GF-D8 (cell line): ENCODE data around the gene SUSD1.
A peak's percentile ranks its signal among the peaks of the same experiment; 100 is the strongest.
"Not testable (repeated sequence)": the region's sequence is repeated elsewhere in the genome, so short reads cannot be mapped to it uniquely, and the experiment has no call there.

Experiments
- DNase-seq: peaks from one replicate; lab custom pipeline; 2025; lab: John Stamatoyannopoulos, UW

Gene SUSD1

GRCh38 chr9:112173489-112174221, 1.4 kb downstream of the SUSD1 start:
- no peak for DNase-seq

GRCh38 chr9:112170968-112171367, 4.1 kb downstream of the SUSD1 start:
- DNase-seq: peak; percentile 48

GRCh38 chr9:112170235-112170634, 4.9 kb downstream of the SUSD1 start:
- DNase-seq: no peak

- no peak for DNase-seq
Observed at GRCh38 chr9:112169368-112169767, 5.7 kb downstream of the SUSD1 start.

- DNase-seq: no peak
Observed at GRCh38 chr9:112168197-112168596, 6.9 kb downstream of the SUSD1 start.

GRCh38 chr9:112166176-112167140, 8.6 kb downstream of the SUSD1 start:
- peak; percentile 39 for DNase-seq

- DNase-seq: peak; percentile 85
Observed at GRCh38 chr9:112162621-112163413, 12.3 kb downstream of the SUSD1 start.

- DNase-seq: no peak
Observed at GRCh38 chr9:112159781-112160180, 15.3 kb downstream of the SUSD1 start.

GRCh38 chr9:112158656-112159367, 16.3 kb downstream of the SUSD1 start:
- no peak for DNase-seq

GRCh38 chr9:112157961-112158360, 17.1 kb downstream of the SUSD1 start:
- DNase-seq: no peak

GRCh38 chr9:112157087-112157486, 18.0 kb downstream of the SUSD1 start:
- DNase-seq: no peak

- no peak for DNase-seq
Observed at GRCh38 chr9:112149211-112149610, 25.9 kb downstream of the SUSD1 start.

GRCh38 chr9:112145886-112146285, 29.2 kb downstream of the SUSD1 start:
- DNase-seq: no peak

GRCh38 chr9:112144807-112145206, 30.3 kb downstream of the SUSD1 start:
- no peak for DNase-seq

GRCh38 chr9:112142420-112142819, 32.7 kb downstream of the SUSD1 start:
- DNase-seq: no peak

GRCh38 chr9:112140936-112141335, 34.2 kb downstream of the SUSD1 start:
- no peak for DNase-seq

GRCh38 chr9:112137066-112137465, 38.0 kb downstream of the SUSD1 start:
- DNase-seq: no peak

GRCh38 chr9:112135706-112136105, 39.4 kb downstream of the SUSD1 start:
- DNase-seq: no peak

- not testable (repeated sequence) for DNase-seq
Observed at GRCh38 chr9:112133806-112134205, 41.3 kb downstream of the SUSD1 start.

- DNase-seq: no peak
Observed at GRCh38 chr9:112132356-112132755, 42.7 kb downstream of the SUSD1 start.

- no peak for DNase-seq
Observed at GRCh38 chr9:112130997-112131396, 44.1 kb downstream of the SUSD1 start.

GRCh38 chr9:112130347-112130746, 44.8 kb downstream of the SUSD1 start:
- DNase-seq: no peak
